GM19438 (cell line): ENCODE data around the gene GMCL2.

ENCODE experiments used
- ATAC-seq: cut with Tn5 transposase; IDR thresholded peaks from one replicate; pipeline ENCODE4 v1.9.1; 2021; ENCODE audit warnings: low read depth; ENCODE audit not compliant: unreplicated experiment

Gene GMCL2

DNA sequence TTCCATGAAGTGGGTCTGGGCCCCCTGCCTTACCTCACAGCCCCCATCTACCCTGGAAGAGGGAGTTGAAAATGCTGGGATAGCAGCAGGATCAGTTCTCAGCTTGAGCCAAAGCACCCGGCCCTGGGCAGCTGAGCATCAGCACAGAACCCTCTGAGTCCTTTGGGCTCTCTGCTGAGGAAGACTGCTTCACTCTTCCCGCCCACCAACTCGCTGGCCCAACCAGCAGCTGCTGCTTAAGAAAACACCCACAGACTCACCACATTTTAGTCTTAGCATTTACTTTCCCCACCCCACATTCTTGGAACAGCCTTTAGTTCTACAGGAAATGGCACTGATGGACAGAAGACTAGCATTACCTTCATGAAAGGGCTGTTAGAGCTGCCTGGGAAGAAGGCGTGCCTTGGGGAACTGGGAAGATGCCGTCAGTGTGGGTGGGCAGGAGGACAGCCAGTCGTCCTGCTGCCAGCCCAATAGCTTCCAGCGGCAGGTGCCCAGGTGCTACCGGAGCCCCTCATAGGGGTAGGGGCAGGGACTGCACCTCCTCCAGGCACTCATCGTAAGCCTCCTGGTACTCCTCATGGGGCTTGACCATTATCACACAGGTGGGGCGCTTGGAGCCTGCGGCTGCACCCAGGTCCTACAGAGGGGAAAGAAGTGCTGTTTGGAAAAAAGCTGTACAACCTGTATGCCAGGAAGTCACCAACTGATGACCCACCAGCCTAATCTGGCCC is 37.8 kb downstream of the GMCL2 start:
- no peak for ATAC-seq

DNA sequence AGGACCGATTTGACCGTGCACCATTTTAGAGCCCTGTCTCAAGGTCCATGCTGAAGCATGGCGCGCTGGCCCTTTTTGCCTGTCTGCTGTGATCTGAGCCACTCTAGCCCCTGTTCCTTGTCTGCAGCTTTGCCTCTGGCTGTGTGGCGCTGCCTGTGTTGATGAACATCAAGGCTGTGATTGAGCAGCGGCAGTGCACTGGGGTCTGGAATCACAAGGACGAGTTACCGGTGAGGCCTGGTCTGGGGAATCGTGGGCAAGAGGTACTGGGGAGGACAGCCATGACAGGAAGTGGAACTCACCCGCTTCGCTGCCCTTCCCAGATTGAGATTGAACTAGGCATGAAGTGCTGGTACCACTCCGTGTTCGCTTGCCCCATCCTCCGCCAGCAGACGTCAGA is 39.8 kb downstream of the GMCL2 start:
- no peak for ATAC-seq

DNA sequence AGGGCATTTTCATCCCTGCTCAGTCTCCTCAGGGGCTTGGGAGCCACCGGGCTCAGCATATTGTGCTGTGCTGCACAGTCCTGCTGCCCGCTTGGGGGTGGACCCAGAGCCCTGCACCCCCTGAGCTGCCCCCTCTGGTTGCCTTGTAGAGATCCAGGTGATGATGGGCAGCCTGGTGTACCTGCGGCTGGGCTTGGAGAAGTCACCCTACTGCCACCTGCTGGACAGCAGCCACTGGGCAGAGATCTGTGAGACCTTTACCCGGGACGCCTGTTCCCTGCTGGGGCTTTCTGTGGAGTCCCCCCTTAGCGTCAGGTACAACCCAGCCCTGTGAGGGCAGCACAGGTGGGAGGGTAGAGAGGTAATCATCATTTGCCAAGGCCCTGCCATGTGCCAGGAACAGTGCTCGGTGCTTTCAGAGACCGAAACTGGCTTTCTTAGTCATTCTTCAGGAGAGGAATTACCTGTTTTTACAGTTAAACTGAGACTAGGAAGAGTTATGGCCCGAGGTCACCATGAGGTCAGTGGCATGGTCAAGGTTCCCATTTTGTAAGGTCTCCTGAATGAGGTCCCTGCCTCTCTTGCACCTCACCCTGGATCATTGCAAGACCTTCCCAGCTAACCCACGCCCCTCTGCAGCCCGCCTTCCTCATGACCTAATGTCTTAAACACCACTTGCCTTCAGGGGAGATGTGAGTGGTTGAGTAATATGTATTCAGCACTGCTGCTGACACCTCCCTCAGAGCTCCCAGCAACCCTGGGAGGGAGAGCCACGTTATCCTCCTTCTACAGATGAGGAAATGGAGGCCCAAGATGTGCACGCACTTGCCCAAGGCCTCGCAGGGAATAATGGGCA is 41.0 kb downstream of the GMCL2 start:
- ATAC-seq = no peak

DNA sequence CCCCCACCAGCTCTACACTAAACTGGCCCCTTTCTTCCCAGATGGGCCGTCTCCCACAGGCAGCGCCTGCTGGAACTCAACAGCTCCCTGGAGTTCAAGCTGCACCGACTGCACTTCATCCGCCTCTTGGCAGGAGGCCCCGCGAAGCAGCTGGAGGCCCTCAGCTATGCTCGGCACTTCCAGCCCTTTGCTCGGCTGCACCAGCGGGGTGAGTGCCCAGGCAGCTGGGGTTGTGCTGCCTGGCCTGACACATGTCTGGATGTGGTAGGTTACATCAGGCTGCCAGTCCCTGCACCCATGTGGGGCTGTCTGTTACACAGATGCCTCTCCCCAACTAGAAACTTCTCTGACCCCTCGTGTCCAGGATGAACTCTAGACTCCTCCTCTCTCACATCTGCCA is 43.3 kb downstream of the GMCL2 start:
- ATAC-seq = no peak

DNA sequence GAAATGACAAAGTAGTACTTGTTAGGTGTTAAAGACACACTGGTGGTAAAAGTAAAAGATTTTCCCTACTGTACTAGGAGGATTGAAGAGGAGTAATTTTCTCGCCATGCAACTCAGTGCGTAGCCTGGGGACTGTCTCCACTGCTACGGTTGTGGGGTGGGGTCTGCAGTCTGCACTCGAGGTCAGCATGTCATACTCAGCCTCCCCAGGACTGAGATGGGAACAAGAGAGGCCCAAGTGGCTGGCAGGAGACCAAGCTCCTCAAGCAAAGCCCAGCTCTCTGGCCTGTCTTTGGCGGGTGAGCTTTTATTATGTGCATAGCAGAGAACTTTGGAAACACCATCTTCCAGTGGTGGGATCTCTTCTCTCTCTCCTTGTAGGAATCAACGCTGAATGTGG is 43.9 kb downstream of the GMCL2 start:
- no peak for ATAC-seq

DNA sequence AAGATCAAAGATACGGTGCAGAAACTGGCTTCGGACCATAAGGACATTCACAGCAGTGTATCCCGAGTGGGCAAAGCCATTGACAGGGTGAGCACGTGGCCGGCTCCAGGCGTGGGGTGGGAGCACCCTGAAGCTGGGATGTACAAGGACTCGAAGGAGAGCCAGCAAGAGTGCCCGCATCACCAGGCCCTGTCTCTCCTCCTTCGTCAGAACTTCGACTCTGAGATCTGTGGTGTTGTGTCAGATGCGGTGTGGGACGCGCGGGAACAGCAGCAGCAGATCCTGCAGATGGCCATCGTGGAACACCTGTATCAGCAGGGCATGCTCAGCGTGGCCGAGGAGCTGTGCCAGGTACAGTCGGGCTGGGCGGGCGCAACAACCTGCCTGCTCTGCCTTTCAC is 44.5 kb downstream of the GMCL2 start:
- no peak for ATAC-seq

DNA sequence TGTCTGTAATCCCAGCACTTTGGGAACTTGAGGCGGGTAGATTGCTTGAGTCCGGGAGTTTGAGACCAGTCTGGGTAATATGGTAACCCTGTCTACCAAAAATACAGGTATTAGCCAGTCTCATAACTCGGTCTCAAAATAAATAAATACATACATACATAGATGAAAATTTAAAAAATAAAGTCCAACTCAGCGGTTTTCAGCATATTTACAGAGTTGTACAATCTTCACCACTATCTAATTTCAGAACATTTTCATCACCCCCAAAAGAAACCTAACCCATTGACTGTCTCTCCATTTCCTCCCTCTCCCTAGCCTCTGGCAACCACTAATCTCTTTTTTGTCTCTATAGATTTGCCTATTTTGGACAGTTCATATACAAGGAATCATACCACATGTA is 45.6 kb downstream of the GMCL2 start:
- no peak for ATAC-seq

DNA sequence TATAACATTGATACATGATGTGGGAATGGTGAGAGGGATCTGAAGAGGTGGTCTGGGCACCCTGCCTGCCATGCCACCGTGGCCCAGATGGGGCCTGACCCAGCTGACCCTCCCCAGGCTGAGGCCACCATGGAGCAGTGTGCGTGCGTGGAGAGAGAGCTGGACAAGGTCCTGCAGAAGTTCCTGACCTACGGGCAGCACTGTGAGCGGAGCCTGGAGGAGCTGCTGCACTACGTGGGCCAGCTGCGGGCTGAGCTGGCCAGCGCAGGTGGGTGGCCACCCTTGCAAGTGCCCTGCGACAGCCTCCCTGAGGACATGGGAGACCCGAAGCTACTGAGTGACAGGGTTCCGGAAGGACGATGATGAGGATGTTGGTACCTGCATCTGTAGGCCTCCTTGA is 49.2 kb downstream of the GMCL2 start:
- ATAC-seq = no peak

DNA sequence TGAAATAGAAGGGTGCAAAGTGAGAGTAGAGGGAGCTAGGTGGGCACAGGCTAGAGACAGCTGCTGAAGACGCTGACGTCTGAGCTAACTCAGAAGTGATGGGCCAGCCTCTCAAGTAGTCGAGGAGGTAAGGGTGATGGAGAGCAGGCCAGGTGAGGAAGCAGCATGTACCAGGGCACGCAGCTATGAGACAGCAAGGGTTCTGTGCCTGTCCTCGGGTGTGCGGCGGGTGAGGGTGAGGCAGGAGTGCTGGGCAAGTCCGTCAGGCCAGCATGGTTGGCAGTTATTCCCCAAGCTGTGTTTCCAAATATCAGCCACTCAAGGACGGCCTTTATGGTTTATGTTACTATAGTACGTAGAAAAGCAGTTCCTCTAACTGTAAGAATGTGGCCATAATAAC is 50.2 kb downstream of the GMCL2 start:
- ATAC-seq = no peak
